SK-N-SH (cell line): ENCODE data around the gene BAG1. TPM values are rescaled to one million over a fixed set of nuclear protein-coding genes. Genes with fewer than 3 reads are reported as not detected.

Source experiments
- CTCF ChIA-PET: fragments of 300-600, 350-600 bp; formaldehyde crosslinking; extraction: SDS; loops from one replicate; lab custom pipeline; 2021; lab: Yijun Ruan, JAX
- POLR2A ChIA-PET: fragments of 350-600 bp; sonication (Branson Sonifier 250); formaldehyde crosslinking; extraction: SDS; loops from one replicate; lab custom pipeline; 2020; ENCODE audit warnings: antibody characterized with exemption, inconsistent platforms; lab: Yijun Ruan, JAX
- DNase-seq: peaks from one replicate; pipeline ENCODE4 v3.0.0; 2012
- H2AFZ ChIP-seq: fragments of 200-600 bp; sonication (generic); 2 replicates; pipeline ENCODE4 v1.8.1; 2016; ENCODE audit warnings: antibody characterized with exemption, mild to moderate bottlenecking, low read depth
- H3F3A ChIP-seq: fragments of 200-600 bp; sonication (generic); replicated peaks from 2 replicates; pipeline ENCODE3; 2016; ENCODE audit warnings: antibody characterized with exemption, mild to moderate bottlenecking; ENCODE audit not compliant: insufficient read depth
- H3K27ac ChIP-seq, 2 experiments: fragments of 200-500 bp in 1 of 2; fragments of 200-600 bp in 1 of 2; sonication (Bioruptor generic) in 1 of 2; sonication (generic), shearing (Covaris generic) in 1 of 2; 2 replicates each; pipeline versions ENCODE4 v1.5.1 to v1.6.1; 2014 to 2016; ENCODE audit warnings: low read depth in 2 of 2, inconsistent platforms in 1 of 2, low read length in 1 of 2, mild to moderate bottlenecking in 1 of 2, mixed read lengths in 1 of 2
- H3K27me3 ChIP-seq: fragments of 200-600 bp; sonication (generic), shearing (Covaris generic); 2 replicates; pipeline ENCODE4 v1.6.1; 2016; ENCODE audit warnings: mixed run types; ENCODE audit not compliant: insufficient read depth
- H3K36me3 ChIP-seq, 2 experiments: fragments of 200-500 bp in 1 of 2; fragments of 200-600 bp in 1 of 2; sonication (Bioruptor generic) in 1 of 2; sonication (generic) in 1 of 2; replicated peaks in 1 of 2; 2 replicates each; pipeline versions ENCODE3 to v1.5.1; 2014 to 2016; ENCODE audit warnings: low read length in 1 of 2, mild to moderate bottlenecking in 1 of 2; ENCODE audit not compliant: insufficient read depth in 2 of 2, control insufficient read depth in 1 of 2
- H3K4me1 ChIP-seq, 2 experiments: fragments of 200-500 bp in 1 of 2; fragments of 200-600 bp in 1 of 2; sonication (Bioruptor generic) in 1 of 2; sonication (generic), shearing (Covaris generic) in 1 of 2; 2 replicates each; pipeline versions ENCODE4 v1.5.1 to v1.6.1; 2014 to 2016; ENCODE audit warnings: low read depth in 1 of 2, low read length in 1 of 2, mixed run types in 1 of 2; ENCODE audit not compliant: insufficient read depth in 2 of 2, control insufficient read depth in 1 of 2
- H3K4me2 ChIP-seq: fragments of 200-600 bp; sonication (generic), shearing (Covaris generic); 2 replicates; pipeline ENCODE4 v1.6.1; 2017; ENCODE audit warnings: mixed run types
- H3K4me3 ChIP-seq, 2 experiments: fragments of 200-500 bp in 1 of 2; fragments of 200-600 bp in 1 of 2; sonication (Bioruptor generic) in 1 of 2; sonication (generic), shearing (Covaris generic) in 1 of 2; 2 replicates each; pipeline versions ENCODE4 v1.5.1 to v1.8.1; 2014 to 2016; ENCODE audit warnings: low read depth in 2 of 2, inconsistent platforms in 1 of 2, low read length in 1 of 2, mild to moderate bottlenecking in 1 of 2, mixed read lengths in 1 of 2, moderate library complexity in 1 of 2
- H3K79me2 ChIP-seq: fragments of 200-600 bp; sonication (generic); 2 replicates; pipeline ENCODE4 v1.8.1; 2017; ENCODE audit warnings: mild to moderate bottlenecking; ENCODE audit not compliant: insufficient read depth
- H3K9ac ChIP-seq: fragments of 200-600 bp; sonication (generic); 2 replicates; pipeline ENCODE4 v1.6.1; 2017; ENCODE audit warnings: mixed run types
- H3K9me2 ChIP-seq: fragments of 200-600 bp; sonication (generic); 2 replicates; pipeline ENCODE4 v1.6.1; 2017; ENCODE audit warnings: mixed run types
- H3K9me3 ChIP-seq: fragments of 200-600 bp; sonication (generic); 2 replicates; pipeline ENCODE4 v1.6.1; 2017; ENCODE audit warnings: mixed run types, mild to moderate bottlenecking, moderate library complexity
- H4K20me1 ChIP-seq: fragments of 200-600 bp; sonication (generic); 2 replicates; pipeline ENCODE4 v1.6.1; 2017; ENCODE audit warnings: mild to moderate bottlenecking, mixed run types; ENCODE audit not compliant: insufficient read depth
- MXI1 ChIP-seq: IDR thresholded peaks from 2 replicates; pipeline ENCODE4 v1.6.1; 2012; ENCODE audit warnings: mild to moderate bottlenecking, low read depth, low read length, improper control_type of control experiment
- TEAD4 ChIP-seq: IDR thresholded peaks from 2 replicates; pipeline ENCODE4 v1.4.0; 2012; ENCODE audit warnings: mild to moderate bottlenecking, borderline replicate concordance; ENCODE audit not compliant: insufficient read depth
- YY1 ChIP-seq: IDR thresholded peaks from 2 replicates; pipeline ENCODE4 v1.4.0; 2012; ENCODE audit warnings: low read depth, mild to moderate bottlenecking
- WGBS: methylation state at CpG from one replicate; pipeline ENCODE4 v1.1.6; 2017; ENCODE audit warnings: low lambda C conversion rate; 5-methylcytosine and 5-hydroxymethylcytosine counted together
- polyA plus RNA-seq, 3 experiments: library from polyadenylated mRNA; depleted of rRNA; stranded (reverse); fragments of >200 nt; gene quantifications; 2 replicates each; pipeline ENCODE4 v1.2.3, GENCODE V29; 2012
- TF ChIP-seq, protein P1 (sequence below): fragments of 150-350 bp; IDR thresholded peaks from 2 replicates; pipeline ENCODE4 v1.6.1; 2017; ENCODE audit warnings: antibody characterized with exemption, low read length, low read depth, borderline replicate concordance
- TF ChIP-seq, protein P2 (sequence below): IDR thresholded peaks from 2 replicates; pipeline ENCODE4 v1.6.1; 2012; ENCODE audit warnings: mild to moderate bottlenecking, low read depth, low read length, moderate library complexity
- TF ChIP-seq, protein P3 (sequence below): IDR thresholded peaks from 2 replicates; pipeline ENCODE4 v1.4.0; 2012; ENCODE audit warnings: low read depth, borderline replicate concordance

Gene BAG1
- polyA plus RNA-seq, 1 of the 3 experiments (the other 2 are of a cell fraction): 49.9 TPM

DNA sequence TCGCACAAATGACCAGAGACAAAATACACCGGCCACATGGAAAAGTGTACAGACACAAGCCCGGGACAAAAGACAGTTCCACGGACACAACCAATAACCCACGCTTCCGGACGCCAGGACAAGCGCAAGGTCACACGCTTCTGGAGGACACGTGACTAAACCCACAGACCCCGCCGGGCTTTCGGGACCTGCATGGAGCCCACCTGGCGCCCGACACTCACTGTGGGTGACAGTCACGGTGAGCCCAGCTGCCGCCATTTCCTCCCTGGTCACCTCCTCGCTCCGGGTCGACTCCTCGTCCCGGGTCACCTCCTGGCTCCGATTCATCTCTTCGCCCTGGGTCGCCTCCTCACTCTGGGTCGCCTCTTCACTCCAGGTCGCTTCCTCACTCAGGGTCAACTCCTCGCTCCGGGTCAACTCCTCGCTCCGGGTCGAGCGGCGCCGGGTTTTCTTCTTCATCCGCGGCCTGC is 470 bp downstream of the BAG1 start:
- ChIA-PET POLR2A (interaction anchor here (0.7 to 2.0 kb wide), 4 partner anchors 15 to 185 kb away, joined by 3 to 10 read pairs (median 3); partner anchors contain the start of genes NFX1 and SPINK4), CTCF (interaction anchor here (1.0 to 2.3 kb wide), 5 partner anchors 9 to 26 kb away, joined by 3 to 10 read pairs (median 4); no protein-coding TSS in a partner anchor)

More for the DNA sequence above, 470 bp downstream of the BAG1 start:
- peaks cover 8 to 15% of the 10 kb centered on the region in 2 experiments; a peak in 3 of 4 replicates for H3K4me1 ChIP-seq
- H3K9ac ChIP-seq: peak overlapping the region; percentile 87
- DNase-seq: peak; percentile 61
- H3K27ac ChIP-seq: peak overlapping the region; percentile 58 to 79; a peak in 3 of 4 replicates
- H3K4me2 ChIP-seq: peak overlapping the region; percentile 78
- H3K4me3 ChIP-seq: peak overlapping the region; percentile 56 to 76
- no peaks in the 10 kb centered on the region for H3K27me3 ChIP-seq
- H3K36me3 ChIP-seq: peaks cover 54 to 56% of the 10 kb centered on the region in 2 experiments
- H4K20me1 ChIP-seq: no peaks in the 10 kb centered on the region
- under 1% methylated on average over 22 of the region's 37 CpGs for WGBS
- TF ChIP-seq, protein P1, sequence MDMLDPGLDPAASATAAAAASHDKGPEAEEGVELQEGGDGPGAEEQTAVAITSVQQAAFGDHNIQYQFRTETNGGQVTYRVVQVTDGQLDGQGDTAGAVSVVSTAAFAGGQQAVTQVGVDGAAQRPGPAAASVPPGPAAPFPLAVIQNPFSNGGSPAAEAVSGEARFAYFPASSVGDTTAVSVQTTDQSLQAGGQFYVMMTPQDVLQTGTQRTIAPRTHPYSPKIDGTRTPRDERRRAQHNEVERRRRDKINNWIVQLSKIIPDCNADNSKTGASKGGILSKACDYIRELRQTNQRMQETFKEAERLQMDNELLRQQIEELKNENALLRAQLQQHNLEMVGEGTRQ: no peak
- TF ChIP-seq, protein P2, sequence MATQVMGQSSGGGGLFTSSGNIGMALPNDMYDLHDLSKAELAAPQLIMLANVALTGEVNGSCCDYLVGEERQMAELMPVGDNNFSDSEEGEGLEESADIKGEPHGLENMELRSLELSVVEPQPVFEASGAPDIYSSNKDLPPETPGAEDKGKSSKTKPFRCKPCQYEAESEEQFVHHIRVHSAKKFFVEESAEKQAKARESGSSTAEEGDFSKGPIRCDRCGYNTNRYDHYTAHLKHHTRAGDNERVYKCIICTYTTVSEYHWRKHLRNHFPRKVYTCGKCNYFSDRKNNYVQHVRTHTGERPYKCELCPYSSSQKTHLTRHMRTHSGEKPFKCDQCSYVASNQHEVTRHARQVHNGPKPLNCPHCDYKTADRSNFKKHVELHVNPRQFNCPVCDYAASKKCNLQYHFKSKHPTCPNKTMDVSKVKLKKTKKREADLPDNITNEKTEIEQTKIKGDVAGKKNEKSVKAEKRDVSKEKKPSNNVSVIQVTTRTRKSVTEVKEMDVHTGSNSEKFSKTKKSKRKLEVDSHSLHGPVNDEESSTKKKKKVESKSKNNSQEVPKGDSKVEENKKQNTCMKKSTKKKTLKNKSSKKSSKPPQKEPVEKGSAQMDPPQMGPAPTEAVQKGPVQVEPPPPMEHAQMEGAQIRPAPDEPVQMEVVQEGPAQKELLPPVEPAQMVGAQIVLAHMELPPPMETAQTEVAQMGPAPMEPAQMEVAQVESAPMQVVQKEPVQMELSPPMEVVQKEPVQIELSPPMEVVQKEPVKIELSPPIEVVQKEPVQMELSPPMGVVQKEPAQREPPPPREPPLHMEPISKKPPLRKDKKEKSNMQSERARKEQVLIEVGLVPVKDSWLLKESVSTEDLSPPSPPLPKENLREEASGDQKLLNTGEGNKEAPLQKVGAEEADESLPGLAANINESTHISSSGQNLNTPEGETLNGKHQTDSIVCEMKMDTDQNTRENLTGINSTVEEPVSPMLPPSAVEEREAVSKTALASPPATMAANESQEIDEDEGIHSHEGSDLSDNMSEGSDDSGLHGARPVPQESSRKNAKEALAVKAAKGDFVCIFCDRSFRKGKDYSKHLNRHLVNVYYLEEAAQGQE: no peak
- TF ChIP-seq, protein P3, sequence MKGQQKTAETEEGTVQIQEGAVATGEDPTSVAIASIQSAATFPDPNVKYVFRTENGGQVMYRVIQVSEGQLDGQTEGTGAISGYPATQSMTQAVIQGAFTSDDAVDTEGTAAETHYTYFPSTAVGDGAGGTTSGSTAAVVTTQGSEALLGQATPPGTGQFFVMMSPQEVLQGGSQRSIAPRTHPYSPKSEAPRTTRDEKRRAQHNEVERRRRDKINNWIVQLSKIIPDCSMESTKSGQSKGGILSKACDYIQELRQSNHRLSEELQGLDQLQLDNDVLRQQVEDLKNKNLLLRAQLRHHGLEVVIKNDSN: peak; percentile 82
- TF ChIP-seq YY1 (peak; percentile 58; the same call in 1 of the 2 replicates), MXI1 (peak; percentile 91), TEAD4 (no peak)
- H2AFZ ChIP-seq: peak overlapping the region; percentile 85
- no peaks in the 10 kb centered on the region for H3F3A ChIP-seq
- H3K79me2 ChIP-seq: peaks cover 65% of the 10 kb centered on the region
- no peaks in the 10 kb centered on the region for H3K9me2 ChIP-seq
- no peaks in the 10 kb centered on the region for H3K9me3 ChIP-seq
